NCI-H345 (cell line): ENCODE measurements around the gene RAI1.
A peak's percentile ranks its signal among the peaks of the same experiment; 100 is the strongest.
"Not testable (repeated sequence)": the region's sequence is repeated elsewhere in the genome, so short reads cannot be mapped to it uniquely, and the experiment has no call there.

ENCODE experiments used
- DNase-seq: peaks from one replicate; lab custom pipeline; 2025; lab: John Stamatoyannopoulos, UW

RAI1 gene

GRCh38 chr17:17681187-17681743 is at the start of gene RAI1:
Gene RAI1 (plus strand): TSS chr17:17681458. CDS start chr17:17792949, 111,491 bp downstream.
- DNase-seq, result peak; percentile 69

GRCh38 chr17:17632690-17633089 is 48.6 kb upstream of the RAI1 start:
- not testable (repeated sequence) for DNase-seq

GRCh38 chr17:17633310-17633709 is 47.9 kb upstream of the RAI1 start:
- DNase-seq, result no peak

- no peak for DNase-seq
Measured at GRCh38 chr17:17635126-17635525, 46.1 kb upstream of the RAI1 start.

GRCh38 chr17:17635537-17636271 is 45.6 kb upstream of the RAI1 start:
- not testable (repeated sequence) for DNase-seq

GRCh38 chr17:17636272-17636885 is 44.9 kb upstream of the RAI1 start:
- DNase-seq, result no peak

- DNase-seq, result no peak
Measured at GRCh38 chr17:17638467-17638866, 42.8 kb upstream of the RAI1 start.

GRCh38 chr17:17639661-17640270 is 41.5 kb upstream of the RAI1 start:
- DNase-seq, result not testable (repeated sequence)

GRCh38 chr17:17641621-17642409 is 39.4 kb upstream of the RAI1 start:
- peak; percentile 54 for DNase-seq

GRCh38 chr17:17645148-17645547 is 36.1 kb upstream of the RAI1 start:
- not testable (repeated sequence) for DNase-seq

- no peak for DNase-seq
Measured at GRCh38 chr17:17645961-17646360, 35.3 kb upstream of the RAI1 start.

- DNase-seq, result no peak
Measured at GRCh38 chr17:17647524-17648178, 33.6 kb upstream of the RAI1 start.

- no peak for DNase-seq
Measured at GRCh38 chr17:17648762-17649161, 32.5 kb upstream of the RAI1 start.

- DNase-seq, result no peak
Measured at GRCh38 chr17:17650959-17651358, 30.3 kb upstream of the RAI1 start.

GRCh38 chr17:17653343-17653742 is 27.9 kb upstream of the RAI1 start:
- DNase-seq, result no peak

GRCh38 chr17:17659340-17659739 is 21.9 kb upstream of the RAI1 start:
- DNase-seq, result no peak

GRCh38 chr17:17661134-17661533 is 20.1 kb upstream of the RAI1 start:
- no peak for DNase-seq

GRCh38 chr17:17661834-17662385 is 19.3 kb upstream of the RAI1 start:
- no peak for DNase-seq

GRCh38 chr17:17663160-17664063 is 17.8 kb upstream of the RAI1 start:
- DNase-seq, result no peak

- DNase-seq, result no peak
Measured at GRCh38 chr17:17664064-17664452, 17.2 kb upstream of the RAI1 start.
